PFSK-1 (cell line): ENCODE measurements around the gene FOXG1.

ENCODE experiments used
- FOXP2 ChIP-seq: optimal IDR thresholded peaks from 2 replicates; pipeline ENCODE3; 2011; ENCODE audit warnings: borderline replicate concordance, control low read depth, inconsistent platforms; ENCODE audit not compliant: insufficient read depth; ENCODE audit errors: extremely low read length, extremely low read depth
- POLR2AphosphoS5 ChIP-seq: IDR thresholded peaks from 2 replicates; pipeline ENCODE4 v1.6.1; 2012; ENCODE audit warnings: low read depth, mild to moderate bottlenecking, control low read depth, low read length, moderate library complexity
- SIN3A ChIP-seq: IDR thresholded peaks from 2 replicates; pipeline ENCODE4 v1.6.1; 2012; ENCODE audit warnings: mild to moderate bottlenecking, low read length, moderate library complexity, borderline replicate concordance; ENCODE audit not compliant: insufficient read depth
- TAF1 ChIP-seq: IDR thresholded peaks from 2 replicates; pipeline ENCODE4 v1.6.1; 2012; ENCODE audit warnings: low read length, control low read depth, borderline replicate concordance; ENCODE audit not compliant: insufficient read depth
- TF ChIP-seq, protein P1 (sequence below), 2 experiments: IDR thresholded peaks; 2 replicates each; pipeline versions ENCODE4 v1.6.1 to v1.8.0; 2011 to 2012; ENCODE audit warnings: low read depth in 2 of 2, low read length in 2 of 2, control low read depth in 1 of 2, inconsistent platforms in 1 of 2, mild to moderate bottlenecking in 1 of 2, moderate library complexity in 1 of 2; ENCODE audit not compliant: insufficient read depth in 1 of 2

The FOXG1 gene

GRCh38 chr14:28755198-28755815, 11.3 kb upstream of the FOXG1 start:
- TF ChIP-seq POLR2AphosphoS5, result no peak
- TF ChIP-seq, protein P1, sequence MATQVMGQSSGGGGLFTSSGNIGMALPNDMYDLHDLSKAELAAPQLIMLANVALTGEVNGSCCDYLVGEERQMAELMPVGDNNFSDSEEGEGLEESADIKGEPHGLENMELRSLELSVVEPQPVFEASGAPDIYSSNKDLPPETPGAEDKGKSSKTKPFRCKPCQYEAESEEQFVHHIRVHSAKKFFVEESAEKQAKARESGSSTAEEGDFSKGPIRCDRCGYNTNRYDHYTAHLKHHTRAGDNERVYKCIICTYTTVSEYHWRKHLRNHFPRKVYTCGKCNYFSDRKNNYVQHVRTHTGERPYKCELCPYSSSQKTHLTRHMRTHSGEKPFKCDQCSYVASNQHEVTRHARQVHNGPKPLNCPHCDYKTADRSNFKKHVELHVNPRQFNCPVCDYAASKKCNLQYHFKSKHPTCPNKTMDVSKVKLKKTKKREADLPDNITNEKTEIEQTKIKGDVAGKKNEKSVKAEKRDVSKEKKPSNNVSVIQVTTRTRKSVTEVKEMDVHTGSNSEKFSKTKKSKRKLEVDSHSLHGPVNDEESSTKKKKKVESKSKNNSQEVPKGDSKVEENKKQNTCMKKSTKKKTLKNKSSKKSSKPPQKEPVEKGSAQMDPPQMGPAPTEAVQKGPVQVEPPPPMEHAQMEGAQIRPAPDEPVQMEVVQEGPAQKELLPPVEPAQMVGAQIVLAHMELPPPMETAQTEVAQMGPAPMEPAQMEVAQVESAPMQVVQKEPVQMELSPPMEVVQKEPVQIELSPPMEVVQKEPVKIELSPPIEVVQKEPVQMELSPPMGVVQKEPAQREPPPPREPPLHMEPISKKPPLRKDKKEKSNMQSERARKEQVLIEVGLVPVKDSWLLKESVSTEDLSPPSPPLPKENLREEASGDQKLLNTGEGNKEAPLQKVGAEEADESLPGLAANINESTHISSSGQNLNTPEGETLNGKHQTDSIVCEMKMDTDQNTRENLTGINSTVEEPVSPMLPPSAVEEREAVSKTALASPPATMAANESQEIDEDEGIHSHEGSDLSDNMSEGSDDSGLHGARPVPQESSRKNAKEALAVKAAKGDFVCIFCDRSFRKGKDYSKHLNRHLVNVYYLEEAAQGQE (IDR thresholded peaks at IDR 0.05; ENCODE audit: insufficient read depth in 1 of 2, low read depth in 2 of 2, low read length in 2 of 2), result no peak
- TF ChIP-seq TAF1, result no peak
- TF ChIP-seq SIN3A, result no peak
- TF ChIP-seq FOXP2, result no peak

- no peak for TF ChIP-seq SIN3A
- TF ChIP-seq POLR2AphosphoS5, result no peak
- TF ChIP-seq, protein P1 (IDR thresholded peaks at IDR 0.05; ENCODE audit: insufficient read depth in 1 of 2, low read depth in 2 of 2, low read length in 2 of 2), result no peak
- TF ChIP-seq FOXP2, result no peak
- no peak for TF ChIP-seq TAF1
These were observed 10.7 kb upstream of the FOXG1 start for GRCh38 chr14:28755884-28756268.

DNA sequence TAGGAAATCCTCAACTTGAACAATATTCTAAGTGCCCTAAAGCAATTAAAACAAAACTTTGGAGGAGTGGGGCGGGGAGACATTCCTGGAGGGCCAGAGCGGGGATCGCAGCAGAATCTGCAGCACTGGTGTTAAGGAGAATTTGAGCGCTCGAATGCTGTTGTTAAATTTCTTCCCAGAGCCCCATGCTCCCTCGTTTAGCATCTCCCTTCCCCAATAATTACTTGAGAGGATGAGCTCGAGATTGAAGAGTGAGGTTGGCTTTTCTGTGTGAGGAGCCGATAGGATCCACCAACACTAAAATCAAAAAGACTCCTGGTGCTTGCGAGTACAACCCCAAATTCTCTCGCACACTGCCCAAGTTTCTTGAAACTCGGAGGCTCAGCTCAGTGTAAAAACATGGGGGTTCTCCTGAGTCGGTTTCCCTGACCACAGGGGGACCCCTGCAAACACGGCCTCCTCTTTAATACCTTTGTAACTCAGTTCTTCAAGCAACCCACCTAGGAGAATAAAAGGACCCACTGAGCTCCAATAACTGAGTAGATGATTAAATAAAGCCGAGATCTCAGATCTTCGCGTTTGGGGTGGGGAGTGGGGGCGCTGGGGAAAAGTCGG, 10.2 kb upstream of the FOXG1 start:
- TF ChIP-seq TAF1, result no peak
- TF ChIP-seq POLR2AphosphoS5, result no peak
- TF ChIP-seq, protein P1 (IDR thresholded peaks at IDR 0.05; ENCODE audit: insufficient read depth in 1 of 2, low read depth in 2 of 2, low read length in 2 of 2), result no peak
- TF ChIP-seq FOXP2, result no peak
- no peak for TF ChIP-seq SIN3A

GRCh38 chr14:28756884-28757570, 9.6 kb upstream of the FOXG1 start:
- TF ChIP-seq SIN3A (no peak), FOXP2 (no peak), TAF1 (no peak), POLR2AphosphoS5 (no peak)
- TF ChIP-seq, protein P1 (IDR thresholded peaks at IDR 0.05; ENCODE audit: insufficient read depth in 1 of 2, low read depth in 2 of 2, low read length in 2 of 2), result no peak
